A549 (cell line): ENCODE measurements around the gene NEBL. TPM values are rescaled to one million over a fixed set of nuclear protein-coding genes. Genes with fewer than 3 reads are reported as not detected.
"Not testable (repeated sequence)": the region's sequence is repeated elsewhere in the genome, so short reads cannot be mapped to it uniquely, and the experiment has no call there.

Source experiments
- ATAC-seq, 2 experiments: fragments of 200-7000 bp in 1 of 2; fragments of >200 bp in 1 of 2; cut with Nextera tagmentation in 1 of 2; cut with Tn5 transposase in 1 of 2; 3 replicates each; pipeline versions ENCODE4 v1.8.0 to v1.9.1; 2018 to 2020; ENCODE audit warnings: mild to moderate bottlenecking in 1 of 2, moderate library complexity in 1 of 2
- CTCF ChIA-PET: fragments of 300-600 bp; sonication (Branson Sonifier 250); formaldehyde crosslinking; extraction: SDS; loops from one replicate; lab custom pipeline; 2021; ENCODE audit warnings: antibody characterized with exemption, inconsistent platforms; lab: Yijun Ruan, JAX
- POLR2A ChIA-PET: fragments of 350-600 bp; formaldehyde crosslinking; extraction: SDS; loops from one replicate; lab custom pipeline; 2021; ENCODE audit warnings: antibody characterized with exemption, inconsistent platforms; lab: Yijun Ruan, JAX
- DNase-seq, 2 experiments: peaks; one replicate each; pipeline versions ENCODE4 v3.0.0 to v3.0.0-alpha.2; 2011 to 2016; ENCODE audit warnings: low read depth in 1 of 2, low spot score in 1 of 2
- FAIRE-seq: peaks from 2 replicates; lab custom pipeline; 2011; peaks lifted over from hg19 to GRCh38; lab: Jason Lieb, UNC
- H3K27ac ChIP-seq, 2 experiments: fragments of >200 bp; sonication (Bioruptor Twin); formaldehyde crosslinking; 3 replicates each; pipeline ENCODE4 v1.5.1; 2016 to 2017
- H3K4me1 ChIP-seq: fragments of >200 bp; sonication (Bioruptor Twin); formaldehyde crosslinking; 3 replicates; pipeline ENCODE4 v1.6.1; 2016
- H3K4me2 ChIP-seq: fragments of >200 bp; sonication (Bioruptor Twin); formaldehyde crosslinking; 3 replicates; pipeline ENCODE4 v1.6.1; 2016
- H3K4me3 ChIP-seq: fragments of >200 bp; sonication (Bioruptor Twin); formaldehyde crosslinking; 3 replicates; pipeline ENCODE4 v1.5.1; 2016
- H3K9me3 ChIP-seq: fragments of >200 bp; sonication (Bioruptor Twin); formaldehyde crosslinking; 3 replicates; pipeline ENCODE4 v1.6.1; 2016
- BCL3 ChIP-seq: fragments of >200 bp; sonication (Bioruptor Twin); formaldehyde crosslinking; IDR thresholded peaks from 3 replicates; pipeline ENCODE4 v1.6.1; 2016
- BHLHE40 ChIP-seq: IDR thresholded peaks from 2 replicates; pipeline ENCODE4 v1.6.1; 2012; ENCODE audit warnings: low read depth, low read length, inconsistent platforms
- CBX2 ChIP-seq: fragments of 200-600 bp; sonication (generic); IDR thresholded peaks from 2 replicates; pipeline ENCODE4 v1.6.1; 2016; ENCODE audit warnings: low read depth, mild to moderate bottlenecking, borderline replicate concordance
- EHMT2 ChIP-seq: fragments of 200-600 bp; sonication (generic); IDR thresholded peaks from 2 replicates; pipeline ENCODE4 v1.6.1; 2016; ENCODE audit warnings: antibody characterized with exemption, low read depth, mild to moderate bottlenecking, moderate library complexity
- FOSB ChIP-seq: fragments of 250-450 bp; sonication (Bioruptor Pico); IDR thresholded peaks from 2 replicates; pipeline ENCODE4 v1.5.0; 2020; ENCODE audit warnings: mild to moderate bottlenecking, moderate library complexity
- FOSL2 ChIP-seq, 2 experiments: fragments of 450-650 bp in 1 of 2; fragments of >200 bp in 1 of 2; sonication (Bioruptor Twin) in 1 of 2; formaldehyde crosslinking; IDR thresholded peaks; 2 replicates each; pipeline versions ENCODE4 v1.5.0 to v1.6.1; 2016 to 2020; ENCODE audit warnings: mild to moderate bottlenecking in 1 of 2, moderate library complexity in 1 of 2
- FOXS1 ChIP-seq: fragments of 250-450 bp; sonication (Bioruptor Pico); IDR thresholded peaks from 2 replicates; pipeline ENCODE4 v1.5.0; 2020; ENCODE audit warnings: mild to moderate bottlenecking, moderate library complexity
- GATA3 ChIP-seq: IDR thresholded peaks from 2 replicates; pipeline ENCODE4 v1.6.1; 2012; ENCODE audit warnings: borderline replicate concordance
- HEYL ChIP-seq: fragments of 250-450 bp; sonication (Bioruptor Pico); IDR thresholded peaks from 2 replicates; pipeline ENCODE4 v1.8.0; 2021; ENCODE audit warnings: mild to moderate bottlenecking, moderate library complexity
- HOXA7 ChIP-seq: fragments of 250-450 bp; sonication (Bioruptor Pico); IDR thresholded peaks from 2 replicates; pipeline ENCODE4 v1.5.0; 2020; ENCODE audit warnings: mild to moderate bottlenecking, moderate library complexity
- HOXB13 ChIP-seq: fragments of 250-450 bp; sonication (Bioruptor Pico); IDR thresholded peaks from 2 replicates; pipeline ENCODE4 v1.5.0; 2020; ENCODE audit warnings: low read depth, mild to moderate bottlenecking, moderate library complexity
- HOXB5 ChIP-seq: fragments of 250-450 bp; sonication (Bioruptor Pico); IDR thresholded peaks from 2 replicates; pipeline ENCODE4 v1.5.0; 2020; ENCODE audit warnings: mild to moderate bottlenecking, moderate library complexity
- JUN ChIP-seq, 2 experiments: fragments of >200 bp; sonication (Bioruptor Twin); formaldehyde crosslinking; IDR thresholded peaks; 2 replicates in 1 of 2; 3 replicates in 1 of 2; pipeline ENCODE4 v1.6.1; 2016 to 2017
- JUNB ChIP-seq: fragments of >200 bp; sonication (Bioruptor Twin); formaldehyde crosslinking; IDR thresholded peaks from 2 replicates; pipeline ENCODE4 v1.6.1; 2016
- KDM5A ChIP-seq: fragments of 200-600 bp; sonication (generic); IDR thresholded peaks from 2 replicates; pipeline ENCODE4 v1.6.1; 2016; ENCODE audit warnings: antibody characterized with exemption, mild to moderate bottlenecking
- MYC ChIP-seq: IDR thresholded peaks from 2 replicates; pipeline ENCODE4 v1.6.1; 2012; ENCODE audit warnings: mild to moderate bottlenecking, inconsistent platforms, low read length, improper control_type of control experiment, borderline replicate concordance
- NFE2L2 ChIP-seq: fragments of 150-350 bp; conservative IDR thresholded peaks from 2 replicates; pipeline ENCODE4 v1.6.1; 2014; ENCODE audit warnings: low read length
- NPAS2 ChIP-seq: fragments of 250-450 bp; sonication (Bioruptor Pico); IDR thresholded peaks from 2 replicates; pipeline ENCODE4 v1.8.0; 2022; ENCODE audit warnings: mild to moderate bottlenecking, moderate library complexity, borderline replicate concordance
- NR3C1 ChIP-seq: fragments of >200 bp; sonication (Bioruptor Twin); formaldehyde crosslinking; IDR thresholded peaks from 3 replicates; pipeline ENCODE4 v1.6.1; 2017
- RAD21 ChIP-seq, 2 experiments: fragments of >200 bp in 1 of 2; sonication (Bioruptor Twin) in 1 of 2; formaldehyde crosslinking in 1 of 2; IDR thresholded peaks in 1 of 2; conservative IDR thresholded peaks in 1 of 2; 2 replicates in 1 of 2; 3 replicates in 1 of 2; pipeline ENCODE4 v1.6.1; 2012 to 2018; ENCODE audit warnings: inconsistent platforms in 1 of 2
- RNF2 ChIP-seq: fragments of 200-600 bp; sonication (generic); IDR thresholded peaks from 2 replicates; pipeline ENCODE4 v1.6.1; 2016; ENCODE audit warnings: low read depth, mild to moderate bottlenecking, antibody characterized with exemption, moderate library complexity, borderline replicate concordance
- SREBF2 ChIP-seq: fragments of 450-650 bp; IDR thresholded peaks from 2 replicates; pipeline ENCODE4 v1.6.1; 2014; ENCODE audit warnings: mild to moderate bottlenecking, moderate library complexity
- ZC3H11A ChIP-seq: fragments of 450-650 bp; IDR thresholded peaks from 2 replicates; pipeline ENCODE4 v1.6.1; 2014; ENCODE audit warnings: antibody characterized with exemption, mild to moderate bottlenecking
- WGBS: methylation state at CpG from one replicate; pipeline ENCODE4 v1.1.6; 2017; ENCODE audit errors: missing lambda C conversion rate; 5-methylcytosine and 5-hydroxymethylcytosine counted together
- polyA plus RNA-seq, 4 experiments: library from polyadenylated mRNA; depleted of rRNA in 3 of 4; stranded (reverse); fragments of >200 nt; fragmentation: RNase III in 1 of 4; extraction: RNeasy Plus Mini Kit Qiagen cat#74134 plus additional on column Dnase treatment in 1 of 4; gene quantifications; 2 replicates in 3 of 4; 3 replicates in 1 of 4; pipeline ENCODE4 v1.2.3, GENCODE V29; 2011 to 2017
- TF ChIP-seq, protein P1 (sequence below): fragments of >200 bp; sonication (Bioruptor Twin); formaldehyde crosslinking; IDR thresholded peaks from 2 replicates; pipeline ENCODE4 v1.6.1; 2016
- TF ChIP-seq, protein P2 (sequence below): fragments of 150-350 bp; IDR thresholded peaks from 2 replicates; pipeline ENCODE4 v1.6.1; 2014; ENCODE audit warnings: low read depth, mild to moderate bottlenecking, low read length
- TF ChIP-seq, protein P3 (sequence below): IDR thresholded peaks from 2 replicates; pipeline ENCODE4 v1.6.1; 2012

The NEBL gene
- polyA plus RNA-seq, 2 of the 4 experiments (the other 2 are of a cell fraction), result 13.0 to 33.8 TPM

GRCh38 chr10:20945546-20946332 lies 48.6 kb upstream of the NEBL start (continued):
- TF ChIP-seq HEYL (CRISPR knock-in tag) (no peak), GATA3 (no peak), JUNB (no peak), CBX2 (no peak)
- TF ChIP-seq, protein P1, sequence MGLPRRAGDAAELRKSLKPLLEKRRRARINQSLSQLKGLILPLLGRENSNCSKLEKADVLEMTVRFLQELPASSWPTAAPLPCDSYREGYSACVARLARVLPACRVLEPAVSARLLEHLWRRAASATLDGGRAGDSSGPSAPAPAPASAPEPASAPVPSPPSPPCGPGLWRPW, result no peak
- TF ChIP-seq, all 56 proteins: peak for 0

GRCh38 chr10:20944789-20945502 lies 47.8 kb upstream of the NEBL start:
- TF ChIP-seq NR3C1 (no peak), HOXA7 (CRISPR knock-in tag) (no peak), RNF2 (no peak), CBX2 (no peak), BHLHE40 (no peak), SREBF2 (no peak), HOXB5 (CRISPR knock-in tag) (no peak), HEYL (CRISPR knock-in tag) (no peak), KDM5A (no peak), HOXB13 (no peak), ZC3H11A (no peak), MYC (no peak), JUNB (no peak), FOXS1 (CRISPR knock-in tag) (no peak), NFE2L2 (no peak)
- TF ChIP-seq, protein P2, sequence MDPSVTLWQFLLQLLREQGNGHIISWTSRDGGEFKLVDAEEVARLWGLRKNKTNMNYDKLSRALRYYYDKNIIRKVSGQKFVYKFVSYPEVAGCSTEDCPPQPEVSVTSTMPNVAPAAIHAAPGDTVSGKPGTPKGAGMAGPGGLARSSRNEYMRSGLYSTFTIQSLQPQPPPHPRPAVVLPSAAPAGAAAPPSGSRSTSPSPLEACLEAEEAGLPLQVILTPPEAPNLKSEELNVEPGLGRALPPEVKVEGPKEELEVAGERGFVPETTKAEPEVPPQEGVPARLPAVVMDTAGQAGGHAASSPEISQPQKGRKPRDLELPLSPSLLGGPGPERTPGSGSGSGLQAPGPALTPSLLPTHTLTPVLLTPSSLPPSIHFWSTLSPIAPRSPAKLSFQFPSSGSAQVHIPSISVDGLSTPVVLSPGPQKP, result no peak
- TF ChIP-seq, protein P1, result no peak
- Histone ChIP-seq H3K4me2 (no peak overlapping the region), H3K27ac (no peak overlapping the region), H3K9me3 (no peaks in the 10 kb centered on the region), H3K4me1 (no peaks in the 10 kb centered on the region), H3K4me3 (no peak overlapping the region)
- ATAC-seq (no peak), FAIRE-seq (no peak), DNase-seq (no peak)
- ChIA-PET CTCF (no interaction called here), POLR2A (no interaction called here)
- WGBS, result 86% methylated on average over 7 of the region's 7 CpGs

- H3K4me1 ChIP-seq, DNase-seq, POLR2A ChIA-PET, H3K27ac ChIP-seq, ATAC-seq, H3K9me3 ChIP-seq, H3K4me2 ChIP-seq, FAIRE-seq, H3K4me3 ChIP-seq, CTCF ChIA-PET: not testable (repeated sequence)
- 27% methylated on average over 4 of the region's 5 CpGs for WGBS
Observed at GRCh38 chr10:20939414-20939813, 42.3 kb upstream of the NEBL start.

DNA sequence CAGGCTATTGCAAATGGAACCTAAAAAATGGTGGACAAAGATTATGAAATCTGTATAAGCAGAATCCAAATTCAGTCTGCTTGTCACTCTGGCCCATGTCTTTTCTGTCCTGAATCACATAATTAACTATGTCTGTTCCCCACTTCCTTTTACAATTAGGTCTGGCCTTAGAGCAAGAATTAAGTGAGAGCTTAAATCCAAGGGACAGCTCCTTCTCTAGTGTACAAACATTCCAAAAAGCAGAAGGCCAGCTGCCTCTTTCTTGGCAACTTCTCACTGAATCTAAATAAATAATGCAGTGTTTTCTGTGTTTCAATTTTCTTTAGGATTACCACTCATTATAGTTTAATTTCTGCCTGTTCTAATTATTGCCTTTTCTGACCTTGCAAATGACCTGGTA lies 39.3 kb upstream of the NEBL start:
- H3K4me3 ChIP-seq, result no peak overlapping the region
- H3K9me3 ChIP-seq, result no peaks in the 10 kb centered on the region
- ChIA-PET POLR2A (no interaction called here), CTCF (interaction anchor here (1.5 kb wide), 1 partner anchor 9 kb away, joined by 5 read pairs; no protein-coding TSS in a partner anchor)
- TF ChIP-seq BCL3 (no peak), NFE2L2 (no peak), NPAS2 (CRISPR knock-in tag) (no peak), CBX2 (no peak), EHMT2 (no peak), JUN (IDR thresholded peaks at IDR 0.05) (no peak), RAD21 (conservative IDR thresholded peaks at IDR 0.05 in 1 of 2, IDR thresholded peaks at IDR 0.05 in 1 of 2) (no peak), FOSL2 (IDR thresholded peaks at IDR 0.05) (no peak), FOSL2 (CRISPR knock-in tag; IDR thresholded peaks at IDR 0.05) (no peak), HOXB5 (CRISPR knock-in tag) (no peak), FOSB (no peak), BHLHE40 (no peak)
- TF ChIP-seq, protein P3, sequence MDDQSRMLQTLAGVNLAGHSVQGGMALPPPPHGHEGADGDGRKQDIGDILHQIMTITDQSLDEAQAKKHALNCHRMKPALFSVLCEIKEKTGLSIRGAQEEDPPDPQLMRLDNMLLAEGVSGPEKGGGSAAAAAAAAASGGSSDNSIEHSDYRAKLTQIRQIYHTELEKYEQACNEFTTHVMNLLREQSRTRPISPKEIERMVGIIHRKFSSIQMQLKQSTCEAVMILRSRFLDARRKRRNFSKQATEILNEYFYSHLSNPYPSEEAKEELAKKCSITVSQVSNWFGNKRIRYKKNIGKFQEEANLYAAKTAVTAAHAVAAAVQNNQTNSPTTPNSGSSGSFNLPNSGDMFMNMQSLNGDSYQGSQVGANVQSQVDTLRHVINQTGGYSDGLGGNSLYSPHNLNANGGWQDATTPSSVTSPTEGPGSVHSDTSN, result no peak
- FAIRE-seq, result no peak
- no peak for DNase-seq
- ATAC-seq, result no peak
- H3K4me1 ChIP-seq, result no peaks in the 10 kb centered on the region
- H3K27ac ChIP-seq, result no peak overlapping the region
- H3K4me2 ChIP-seq, result no peak overlapping the region
